Astrocyte (in vitro differentiated cells and primary cell): ENCODE results near the gene MYH10.

Experiments
- EZH2 ChIP-seq: IDR thresholded peaks from 2 replicates; pipeline ENCODE4 v1.6.1; 2012; ENCODE audit warnings: mild to moderate bottlenecking, low read length, inconsistent platforms; ENCODE audit not compliant: insufficient read depth
- TF ChIP-seq, protein P1 (sequence below): IDR thresholded peaks from 2 replicates; pipeline ENCODE4 v1.5.1; 2011; ENCODE audit warnings: low read depth, mild to moderate bottlenecking, inconsistent platforms, low read length, moderate library complexity; ENCODE audit not compliant: insufficient read depth

DNA sequence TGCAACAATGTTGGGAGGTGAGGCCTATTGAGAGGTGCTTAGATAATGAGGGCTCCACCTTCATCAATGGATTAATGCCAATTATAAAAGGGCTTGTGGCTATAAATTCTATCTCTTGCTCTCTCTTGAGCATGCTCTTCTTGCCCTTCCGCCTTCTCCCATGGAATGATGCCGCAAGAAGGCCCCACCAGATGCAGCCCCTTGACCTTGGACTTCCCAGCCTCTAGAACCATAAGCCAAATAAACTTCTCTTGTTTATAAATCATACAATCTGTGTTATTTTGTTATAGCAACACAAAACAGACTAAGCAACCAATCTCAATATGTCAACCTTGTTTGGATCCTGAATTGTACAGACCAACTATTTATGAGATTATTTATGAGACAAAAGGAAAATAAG, 20.0 kb downstream of the MYH10 start:
- TF ChIP-seq, protein P1, sequence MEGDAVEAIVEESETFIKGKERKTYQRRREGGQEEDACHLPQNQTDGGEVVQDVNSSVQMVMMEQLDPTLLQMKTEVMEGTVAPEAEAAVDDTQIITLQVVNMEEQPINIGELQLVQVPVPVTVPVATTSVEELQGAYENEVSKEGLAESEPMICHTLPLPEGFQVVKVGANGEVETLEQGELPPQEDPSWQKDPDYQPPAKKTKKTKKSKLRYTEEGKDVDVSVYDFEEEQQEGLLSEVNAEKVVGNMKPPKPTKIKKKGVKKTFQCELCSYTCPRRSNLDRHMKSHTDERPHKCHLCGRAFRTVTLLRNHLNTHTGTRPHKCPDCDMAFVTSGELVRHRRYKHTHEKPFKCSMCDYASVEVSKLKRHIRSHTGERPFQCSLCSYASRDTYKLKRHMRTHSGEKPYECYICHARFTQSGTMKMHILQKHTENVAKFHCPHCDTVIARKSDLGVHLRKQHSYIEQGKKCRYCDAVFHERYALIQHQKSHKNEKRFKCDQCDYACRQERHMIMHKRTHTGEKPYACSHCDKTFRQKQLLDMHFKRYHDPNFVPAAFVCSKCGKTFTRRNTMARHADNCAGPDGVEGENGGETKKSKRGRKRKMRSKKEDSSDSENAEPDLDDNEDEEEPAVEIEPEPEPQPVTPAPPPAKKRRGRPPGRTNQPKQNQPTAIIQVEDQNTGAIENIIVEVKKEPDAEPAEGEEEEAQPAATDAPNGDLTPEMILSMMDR: no peak
- TF ChIP-seq EZH2: no peak
